Astrocyte (in vitro differentiated cells and primary cell): ENCODE results near the gene MYT1.

ENCODE experiments used
- CTCF ChIP-seq: IDR thresholded peaks from 2 replicates; pipeline ENCODE4 v1.5.1; 2011; ENCODE audit warnings: low read depth, mild to moderate bottlenecking, inconsistent platforms, low read length, moderate library complexity; ENCODE audit not compliant: insufficient read depth
- EZH2 ChIP-seq: IDR thresholded peaks from 2 replicates; pipeline ENCODE4 v1.6.1; 2012; ENCODE audit warnings: mild to moderate bottlenecking, low read length, inconsistent platforms; ENCODE audit not compliant: insufficient read depth

- TF ChIP-seq CTCF: no peak
- TF ChIP-seq EZH2: no peak
Observed at GRCh38 chr20:64219202-64219601, 55.0 kb downstream of the MYT1 start.
